Pancreas (tissue), 10 donors: ENCODE data around the gene SHISA2. TPM values are rescaled to one million over a fixed set of nuclear protein-coding genes. Genes with fewer than 3 reads are reported as not detected.

Experiments
- ATAC-seq, 4 donors: fragments of 200-7000 bp; cut with Tn5 transposase; one replicate each; pipeline versions ENCODE4 v1.8.0 to v1.9.1; 2020; ENCODE audit warnings: mild to moderate bottlenecking in 4 of 4, moderate library complexity in 4 of 4
- DNase-seq, 6 donors: peaks; one replicate each; pipeline ENCODE4 v3.0.0-alpha.2; 2020
- FAIRE-seq: peaks from 2 replicates; lab custom pipeline; 2012; peaks lifted over from hg19 to GRCh38; lab: Jason Lieb, UNC
- H3K27ac ChIP-seq, 4 donors: fragments of 200-600 bp; sonication (generic); 1 replicate in 3 of 4; 2 replicates in 1 of 4; pipeline versions ENCODE4 v1.5.0 to v1.8.0; 2020
- H3K27me3 ChIP-seq, 4 donors: fragments of 200-600 bp; one replicate each; pipeline ENCODE4 v1.8.0; 2021
- H3K36me3 ChIP-seq, 3 donors: fragments of 200-600 bp; sonication (generic) in 1 of 3; one replicate each; pipeline versions ENCODE4 v1.5.0 to v1.8.0; 2020 to 2021
- H3K4me1 ChIP-seq, 3 donors: fragments of 200-600 bp; one replicate each; pipeline ENCODE4 v1.8.0; 2021
- H3K4me3 ChIP-seq, 4 donors: fragments of 200-600 bp; sonication (generic) in 2 of 4; one replicate each; pipeline versions ENCODE4 v1.5.0 to v1.8.0; 2020 to 2021
- H3K9me3 ChIP-seq, 4 donors: fragments of 200-600 bp; one replicate each; pipeline ENCODE4 v1.8.0; 2021
- CTCF ChIP-seq, 4 donors: fragments of 200-600 bp; sonication (generic) in 3 of 4; IDR thresholded peaks; one replicate each; pipeline versions ENCODE4 v1.5.0 to v1.8.0; 2021; ENCODE audit warnings: antibody characterized with exemption in 4 of 4
- WGBS, 2 donors: extraction: QIAGEN DNeasy Blood & Tissue Kit; methylation state at CpG; one replicate each; pipeline ENCODE4 v1.1.7; 2013; 5-methylcytosine and 5-hydroxymethylcytosine counted together
- intact Hi-C, 3 donors: fragments of 100-400 bp; cut with DNase I; formaldehyde crosslinking; loops; one replicate each; pipeline versions ENCODE4 v1.11.1 to v1.14.2; 2022
- polyA plus RNA-seq, 2 donors: library from polyadenylated mRNA; stranded (reverse); fragments of 200-250 nt; gene quantifications; one replicate each; pipeline ENCODE4 v1.2.3, GENCODE V29; 2013
- total RNA-seq, 6 donors: library from RNA; stranded (reverse); fragmentation: NEBNext Ultra II Directional in 4 of 6; extraction: Animal tissue kit (Norgen Biotek cat#: 25700) in 4 of 6; gene quantifications; one replicate each; pipeline versions ENCODE4 v1.2.1 to v1.2.4, GENCODE V29; 2021 to 2023
- donor health status: healthy with polysubstance abuse.
- donor health status: DM: no; HTN: no; CAD: no; lungs with moderate emphysema.
- donor health status: DM: no; HTN: no; CAD: no.
- donor health status: control.
- donor health status: control.
- donor health status: Bipolar disorder and iron deficiency.
- donor health status: DM: yes; HTN: yes; CAD: no.
- donor health status: DM: no; HTN: no; CAD: no.
- donor health status: DM: no; HTN: no; CAD: no.
- donor health status: DM: yes; HTN: yes; CAD: no.

Gene SHISA2
- total and polyA plus RNA-seq, 8 donors = 0.23 to 0.98 (median 0.42) TPM

- DNase-seq = no peak
- H3K4me1 ChIP-seq = peaks cover 0 to 9% (median 3%) of the 10 kb centered on the region in 3 donors
- H3K36me3 ChIP-seq = no peaks in the 10 kb centered on the region
- H3K27ac ChIP-seq = peak overlapping the region in 1 of 4 donors; percentile 50
- FAIRE-seq = no peak
- WGBS, 2 donors = 70 to 77% methylated on average over 7 of the region's 7 CpGs
- intact Hi-C loops = no loop called here
- H3K27me3 ChIP-seq = no peaks in the 10 kb centered on the region
- no peak overlapping the region for H3K4me3 ChIP-seq
- TF ChIP-seq CTCF (IDR thresholded peaks at IDR 0.05) = no peak
- ATAC-seq = no peak
- H3K9me3 ChIP-seq = no peaks in the 10 kb centered on the region
These were observed 30.9 kb downstream of the SHISA2 start for GRCh38 chr13:26020891-26021290.

DNA sequence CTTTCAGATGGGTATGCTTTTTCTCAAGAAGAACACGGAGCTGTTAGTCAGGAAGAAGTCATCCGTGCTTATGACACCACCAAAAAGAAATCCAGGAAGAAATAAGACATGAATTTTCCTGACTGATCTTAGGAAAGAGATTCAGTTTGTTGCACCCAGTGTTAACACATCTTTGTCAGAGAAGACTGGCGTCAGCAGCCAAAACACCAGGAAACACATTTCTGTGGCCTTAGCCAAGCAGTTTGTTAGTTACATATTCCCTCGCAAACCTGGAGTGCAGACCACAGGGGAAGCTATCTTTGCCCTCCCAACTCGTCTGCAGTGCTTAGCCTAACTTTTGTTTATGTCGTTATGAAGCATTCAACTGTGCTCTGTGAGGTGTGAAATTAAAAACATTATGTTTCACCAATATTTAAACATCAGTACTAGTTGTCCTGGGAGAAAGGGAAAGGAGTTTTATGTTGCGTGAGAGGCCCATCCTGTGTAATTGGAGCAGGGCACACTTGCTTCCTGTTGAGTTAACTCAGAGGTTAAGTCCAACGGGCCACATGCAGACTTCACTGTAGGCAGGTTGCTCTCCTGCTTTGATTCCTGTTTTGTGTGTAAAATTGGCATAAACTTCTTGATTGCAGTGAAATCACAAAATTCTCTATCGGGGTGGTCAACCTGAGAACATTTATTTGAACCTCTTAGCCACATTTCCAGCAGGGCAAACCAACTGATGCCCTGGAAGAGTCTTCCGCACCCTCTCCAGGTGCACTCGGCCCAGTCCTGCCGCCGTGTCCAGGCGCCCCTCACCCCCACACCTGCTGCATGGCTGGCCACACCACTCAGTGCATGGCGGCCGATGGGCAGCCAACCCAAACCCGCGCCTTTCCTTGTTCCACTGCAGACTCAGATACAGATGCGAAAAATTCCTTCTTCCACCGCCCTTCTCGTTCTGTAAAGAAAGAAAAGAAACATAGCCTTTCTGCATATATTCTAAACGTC is 31.6 kb downstream of the SHISA2 start:
- ATAC-seq (peak in 3 of 4 donors; percentile 14 to 40 (median 34)), FAIRE-seq (no peak), DNase-seq (no peak)
- no peaks in the 10 kb centered on the region for H3K27me3 ChIP-seq
- intact Hi-C loops = no loop called here
- H3K4me1 ChIP-seq = peaks cover 0 to 9% (median 3%) of the 10 kb centered on the region in 3 donors
- H3K27ac ChIP-seq = peak overlapping the region in 3 of 4 donors; percentile 4 to 50 (median 15)
- no peak for TF ChIP-seq CTCF (IDR thresholded peaks at IDR 0.05)
- no peak overlapping the region for H3K4me3 ChIP-seq
- no peaks in the 10 kb centered on the region for H3K36me3 ChIP-seq
- 67 to 78% methylated on average over 22 of the region's 22 CpGs for WGBS, 2 donors
- no peaks in the 10 kb centered on the region for H3K9me3 ChIP-seq

GRCh38 chr13:26019251-26019650 is 32.6 kb downstream of the SHISA2 start:
- no peaks in the 10 kb centered on the region for H3K27me3 ChIP-seq
- no peak for FAIRE-seq
- DNase-seq = no peak
- peaks cover 0 to 9% (median 3%) of the 10 kb centered on the region in 3 donors for H3K4me1 ChIP-seq
- no peak for ATAC-seq
- TF ChIP-seq CTCF (IDR thresholded peaks at IDR 0.05) = no peak
- 71 to 78% methylated on average over 7 of the region's 7 CpGs for whole genome bisulfite sequencing, 2 donors
- H3K9me3 ChIP-seq = no peaks in the 10 kb centered on the region
- intact Hi-C loops = no loop called here
- peak overlapping the region in 3 of 4 donors; percentile 4 to 50 (median 15) for H3K27ac ChIP-seq
- H3K4me3 ChIP-seq = no peak overlapping the region
- H3K36me3 ChIP-seq = no peaks in the 10 kb centered on the region

DNA sequence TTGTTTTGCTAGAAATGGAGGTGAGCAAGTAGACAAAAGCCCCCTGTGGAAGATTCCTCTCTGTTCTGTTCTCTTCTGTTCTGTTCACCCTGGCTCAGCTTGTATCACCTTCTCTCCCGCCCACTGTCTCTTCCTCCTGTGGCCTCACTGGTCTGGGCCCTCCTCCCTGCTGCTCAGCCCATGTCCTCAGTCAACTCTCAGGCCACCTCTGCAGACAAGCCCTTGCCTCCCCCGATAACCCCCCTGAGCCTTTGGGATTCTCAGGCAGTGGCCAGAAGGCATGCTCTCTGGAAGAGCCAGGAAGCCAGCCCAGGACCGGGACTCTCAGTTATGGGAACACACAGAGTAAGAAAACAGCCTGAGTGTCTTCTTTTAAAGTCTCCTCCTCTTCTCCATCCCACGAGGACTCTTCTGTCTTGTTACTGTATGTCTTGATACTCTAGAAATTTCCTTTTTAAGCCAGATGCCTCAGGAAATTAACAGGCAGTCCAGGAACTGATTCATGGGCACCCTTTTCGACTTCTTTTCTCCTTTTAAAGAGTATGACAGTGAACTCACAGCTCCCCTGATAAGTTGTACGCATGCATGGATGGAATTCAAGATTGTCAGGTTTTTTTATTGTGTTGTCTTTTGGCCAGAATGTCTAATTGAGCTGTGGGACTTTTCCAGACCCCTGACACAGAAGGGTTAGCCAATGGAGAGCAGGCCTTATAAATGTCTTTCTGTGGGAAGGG is 33.7 kb downstream of the SHISA2 start:
- intact Hi-C loops = no loop called here
- H3K4me1 ChIP-seq = peaks cover 0 to 9% (median 3%) of the 10 kb centered on the region in 3 donors

More for the DNA sequence above, 33.7 kb downstream of the SHISA2 start:
- H3K27me3 ChIP-seq = no peaks in the 10 kb centered on the region
- 66 to 68% methylated on average over 6 of the region's 6 CpGs for WGBS, 2 donors
- peak overlapping the region in 1 of 4 donors; percentile 23 for H3K27ac ChIP-seq
- no peak for FAIRE-seq
- TF ChIP-seq CTCF (IDR thresholded peaks at IDR 0.05) = no peak
- no peaks in the 10 kb centered on the region for H3K9me3 ChIP-seq
- no peaks in the 10 kb centered on the region for H3K36me3 ChIP-seq
- DNase-seq = no peak
- ATAC-seq = no peak
- no peak overlapping the region for H3K4me3 ChIP-seq
